ENCODE results near the gene CDH18.

DNA sequence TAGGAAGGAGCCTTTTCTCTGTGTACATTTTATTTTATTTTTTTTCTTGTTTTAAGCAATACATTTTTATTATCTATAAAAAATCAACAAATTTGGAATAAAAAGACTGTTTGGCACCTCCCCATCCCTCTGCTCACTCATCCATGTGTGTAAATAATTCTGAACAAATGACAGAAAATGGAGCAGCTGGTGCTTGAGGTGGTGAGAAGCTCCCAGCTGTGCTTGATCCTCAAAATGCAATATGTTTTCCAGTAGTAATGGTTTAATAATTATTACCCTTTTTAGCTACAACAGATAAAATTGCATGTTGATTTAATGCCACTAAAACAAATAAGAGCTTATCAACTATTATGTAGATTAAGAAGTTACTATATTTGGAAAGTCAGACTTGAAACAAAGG lies 132.5 kb downstream of the CDH18 start:
- TF ChIP-seq, protein P1, sequence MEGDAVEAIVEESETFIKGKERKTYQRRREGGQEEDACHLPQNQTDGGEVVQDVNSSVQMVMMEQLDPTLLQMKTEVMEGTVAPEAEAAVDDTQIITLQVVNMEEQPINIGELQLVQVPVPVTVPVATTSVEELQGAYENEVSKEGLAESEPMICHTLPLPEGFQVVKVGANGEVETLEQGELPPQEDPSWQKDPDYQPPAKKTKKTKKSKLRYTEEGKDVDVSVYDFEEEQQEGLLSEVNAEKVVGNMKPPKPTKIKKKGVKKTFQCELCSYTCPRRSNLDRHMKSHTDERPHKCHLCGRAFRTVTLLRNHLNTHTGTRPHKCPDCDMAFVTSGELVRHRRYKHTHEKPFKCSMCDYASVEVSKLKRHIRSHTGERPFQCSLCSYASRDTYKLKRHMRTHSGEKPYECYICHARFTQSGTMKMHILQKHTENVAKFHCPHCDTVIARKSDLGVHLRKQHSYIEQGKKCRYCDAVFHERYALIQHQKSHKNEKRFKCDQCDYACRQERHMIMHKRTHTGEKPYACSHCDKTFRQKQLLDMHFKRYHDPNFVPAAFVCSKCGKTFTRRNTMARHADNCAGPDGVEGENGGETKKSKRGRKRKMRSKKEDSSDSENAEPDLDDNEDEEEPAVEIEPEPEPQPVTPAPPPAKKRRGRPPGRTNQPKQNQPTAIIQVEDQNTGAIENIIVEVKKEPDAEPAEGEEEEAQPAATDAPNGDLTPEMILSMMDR (conservative IDR thresholded peaks at IDR 0.05; ENCODE audit: low read depth, low read length): no peak
- TF ChIP-seq SMC3 (IDR thresholded peaks at IDR 0.05; ENCODE audit: low read depth, low read length) (no peak), POLR2A (IDR thresholded peaks at IDR 0.05; ENCODE audit: low read depth, low read length) (no peak), BHLHE40 (IDR thresholded peaks at IDR 0.05; ENCODE audit: low read depth, low read length) (no peak), MXI1 (IDR thresholded peaks at IDR 0.05; ENCODE audit: borderline replicate concordance, low read depth, low read length) (no peak), RAD21 (IDR thresholded peaks at IDR 0.05; ENCODE audit: low read length) (no peak)
- TF ChIP-seq, protein P2, sequence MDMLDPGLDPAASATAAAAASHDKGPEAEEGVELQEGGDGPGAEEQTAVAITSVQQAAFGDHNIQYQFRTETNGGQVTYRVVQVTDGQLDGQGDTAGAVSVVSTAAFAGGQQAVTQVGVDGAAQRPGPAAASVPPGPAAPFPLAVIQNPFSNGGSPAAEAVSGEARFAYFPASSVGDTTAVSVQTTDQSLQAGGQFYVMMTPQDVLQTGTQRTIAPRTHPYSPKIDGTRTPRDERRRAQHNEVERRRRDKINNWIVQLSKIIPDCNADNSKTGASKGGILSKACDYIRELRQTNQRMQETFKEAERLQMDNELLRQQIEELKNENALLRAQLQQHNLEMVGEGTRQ (IDR thresholded peaks at IDR 0.05; ENCODE audit: low read depth, low read length): no peak
